HCT116 (cell line): ENCODE measurements around the gene ALDH4A1. TPM values are rescaled to one million over a fixed set of nuclear protein-coding genes. Genes with fewer than 3 reads are reported as not detected.

Experiments
- ATAC-seq: fragments of 200-7000 bp; cut with Tn5 transposase; 2 replicates; pipeline ENCODE4 v1.9.1; 2020; ENCODE audit warnings: mild to moderate bottlenecking, moderate library complexity
- BruUV-seq: library from RNA; stranded (reverse); fragments of 400-500 nt; replicated peaks from 2 replicates; lab custom pipeline; 2021; lab: Mats Ljungman, UMichigan
- CTCF ChIA-PET: fragments of 300-600 bp; sonication (Branson Sonifier 250); formaldehyde crosslinking; loops from one replicate; lab custom pipeline; 2021; ENCODE audit warnings: antibody characterized with exemption; lab: Charles Lee
- POLR2A ChIA-PET: fragments of 300-600, 350-600 bp; sonication (Branson Sonifier 250); formaldehyde crosslinking; loops from one replicate; lab custom pipeline; 2021; ENCODE audit warnings: antibody characterized with exemption; lab: Charles Lee
- RAD21 ChIA-PET, 2 experiments: fragments of 300-600 bp; sonication (Branson Sonifier 250); formaldehyde crosslinking; loops; one replicate each; lab custom pipeline; 2023; ENCODE audit warnings: low total read pairs in 2 of 2; ENCODE audit not compliant: uncharacterized antibody in 2 of 2, unreplicated experiment in 2 of 2, low non-redundant PET in 1 of 2; lab: Charles Lee
- DNase-seq: peaks from one replicate; pipeline ENCODE4 v3.0.0-alpha.2; 2010; ENCODE audit warnings: low read depth, low spot score
- H2AFZ ChIP-seq: fragments of 200-600 bp; shearing (Covaris generic), sonication (generic); 2 replicates; pipeline ENCODE4 v1.6.1; 2017; ENCODE audit warnings: low read depth, mixed run types, mixed read lengths, antibody characterized with exemption, low read length; ENCODE audit not compliant: poor library complexity, severe bottlenecking
- H3K27ac ChIP-seq: 2 replicates; pipeline ENCODE4 v1.5.1; 2012; ENCODE audit warnings: low read depth, low read length
- H3K27me3 ChIP-seq: fragments of 200-600 bp; sonication (generic); 2 replicates; pipeline ENCODE4 v1.6.1; 2016; ENCODE audit warnings: mixed run types, low read length, mixed read lengths; ENCODE audit not compliant: insufficient read depth
- H3K36me3 ChIP-seq, 2 experiments: fragments of 200-500 bp in 1 of 2; fragments of 200-600 bp in 1 of 2; sonication (Bioruptor generic) in 1 of 2; sonication (generic) in 1 of 2; 2 replicates each; pipeline versions ENCODE4 v1.5.1 to v1.6.1; 2014 to 2016; ENCODE audit warnings: low read length in 2 of 2, inconsistent platforms in 1 of 2, mixed read lengths in 1 of 2, mixed run types in 1 of 2; ENCODE audit not compliant: insufficient read depth in 2 of 2, control insufficient read depth in 1 of 2
- H3K4me1 ChIP-seq, 2 experiments: fragments of 200-600 bp in 1 of 2; sonication (generic) in 1 of 2; 2 replicates each; pipeline versions ENCODE4 v1.5.1 to v1.6.1; 2012 to 2017; ENCODE audit warnings: low read length in 2 of 2, inconsistent platforms in 1 of 2, mild to moderate bottlenecking in 1 of 2, mixed read lengths in 1 of 2, mixed run types in 1 of 2, moderate library complexity in 1 of 2; ENCODE audit not compliant: insufficient read depth in 2 of 2, control insufficient read depth in 1 of 2
- H3K4me2 ChIP-seq: fragments of 200-600 bp; sonication (generic); 2 replicates; pipeline ENCODE4 v1.6.1; 2017; ENCODE audit warnings: mixed run types, low read length, mixed read lengths
- H3K4me3 ChIP-seq, 2 experiments: fragments of 200-600 bp in 1 of 2; sonication (generic) in 1 of 2; replicated peaks in 1 of 2; 2 replicates each; pipeline ENCODE4 v1.5.1; 2011 to 2016; ENCODE audit warnings: low read length in 2 of 2, control low read depth in 1 of 2, low read depth in 1 of 2, mild to moderate bottlenecking in 1 of 2, mixed read lengths in 1 of 2, mixed run types in 1 of 2
- H3K79me2 ChIP-seq: fragments of 200-600 bp; sonication (generic); 2 replicates; pipeline ENCODE4 v1.6.1; 2017; ENCODE audit warnings: mild to moderate bottlenecking, mixed run types, low read length, moderate library complexity, mixed read lengths; ENCODE audit not compliant: insufficient read depth
- H3K9ac ChIP-seq: fragments of 200-600 bp; sonication (generic); 2 replicates; pipeline ENCODE4 v1.6.1; 2016; ENCODE audit warnings: low read length, mixed read lengths
- H3K9me2 ChIP-seq: fragments of 200-600 bp; sonication (generic), shearing (Covaris generic); 2 replicates; pipeline ENCODE4 v1.6.1; 2017; ENCODE audit warnings: mixed run types, mild to moderate bottlenecking, moderate library complexity; ENCODE audit not compliant: insufficient read depth
- H3K9me3 ChIP-seq, 2 experiments: fragments of 200-500 bp in 1 of 2; fragments of 200-600 bp in 1 of 2; sonication (Bioruptor generic) in 1 of 2; sonication (generic) in 1 of 2; 2 replicates each; pipeline ENCODE4 v1.6.1; 2014 to 2017; ENCODE audit warnings: low read length in 2 of 2, mixed read lengths in 2 of 2, inconsistent platforms in 1 of 2, low read depth in 1 of 2, mild to moderate bottlenecking in 1 of 2, mixed run types in 1 of 2, moderate library complexity in 1 of 2; ENCODE audit not compliant: control insufficient read depth in 1 of 2, insufficient read depth in 1 of 2
- H4K20me1 ChIP-seq: fragments of 200-600 bp; sonication (generic), shearing (Covaris generic); 2 replicates; pipeline ENCODE4 v1.6.1; 2017; ENCODE audit warnings: mixed run types, mild to moderate bottlenecking, moderate library complexity; ENCODE audit not compliant: insufficient read depth
- CBX3 ChIP-seq: IDR thresholded peaks from 2 replicates; pipeline ENCODE4 v1.6.1; 2012; ENCODE audit warnings: low read depth
- CEBPB ChIP-seq: IDR thresholded peaks from 2 replicates; pipeline ENCODE4 v1.6.1; 2012; ENCODE audit warnings: low read depth
- ELF1 ChIP-seq: IDR thresholded peaks from 2 replicates; pipeline ENCODE4 v1.6.1; 2012; ENCODE audit warnings: low read depth, borderline replicate concordance
- EZH2 ChIP-seq: fragments of 200-600 bp; sonication (generic); IDR thresholded peaks from 2 replicates; pipeline ENCODE4 v1.6.1; 2017; ENCODE audit warnings: antibody characterized with exemption, mixed run types
- FOSL1 ChIP-seq: IDR thresholded peaks from 2 replicates; pipeline ENCODE4 v1.6.1; 2012; ENCODE audit warnings: low read depth
- JUND ChIP-seq: IDR thresholded peaks from 2 replicates; pipeline ENCODE4 v1.6.1; 2012
- POLR2A ChIP-seq: IDR thresholded peaks from 2 replicates; pipeline ENCODE4 v1.7.0; 2011; ENCODE audit warnings: borderline replicate concordance; ENCODE audit not compliant: insufficient read depth, insufficient read length; ENCODE audit errors: extremely low read depth
- POLR2AphosphoS5 ChIP-seq: IDR thresholded peaks from 2 replicates; pipeline ENCODE4 v1.6.1; 2011; ENCODE audit warnings: mild to moderate bottlenecking, low read depth, low read length, moderate library complexity
- SIN3A ChIP-seq: IDR thresholded peaks from 2 replicates; pipeline ENCODE4 v1.6.1; 2012; ENCODE audit warnings: low read depth
- SP1 ChIP-seq: IDR thresholded peaks from 2 replicates; pipeline ENCODE4 v1.6.1; 2012; ENCODE audit warnings: low read depth
- SRF ChIP-seq: IDR thresholded peaks from 2 replicates; pipeline ENCODE4 v1.6.1; 2012; ENCODE audit warnings: low read depth
- TCF7L2 ChIP-seq: IDR thresholded peaks from 2 replicates; pipeline ENCODE4 v1.7.0; 2011; ENCODE audit warnings: borderline replicate concordance, inconsistent platforms; ENCODE audit not compliant: insufficient read depth, insufficient read length; ENCODE audit errors: extremely low read depth
- ZFX ChIP-seq: fragments of 450-650 bp; IDR thresholded peaks from 2 replicates; pipeline ENCODE4 v1.6.1; 2017
- intact Hi-C: fragments of 100-400 bp; cut with micrococcal nuclease; formaldehyde crosslinking; loops from 2 replicates; pipeline ENCODE4 v1.10.0; 2022
- total RNA-seq: library from RNA; stranded (reverse); gene quantifications from one replicate; pipeline ENCODE4 v1.2.1, GENCODE V29; 2021; ENCODE audit not compliant: unreplicated experiment
- TF ChIP-seq, protein P1 (sequence below): IDR thresholded peaks from 2 replicates; pipeline ENCODE4 v1.6.1; 2012
- TF ChIP-seq, protein P2 (sequence below), 3 experiments: fragments of 200-600 bp in 1 of 3; sonication (generic) in 1 of 3; IDR thresholded peaks in 2 of 3; conservative IDR thresholded peaks in 1 of 3; 2 replicates each; pipeline ENCODE4 v1.5.1; 2012 to 2017; ENCODE audit warnings: low read depth in 2 of 3, low read length in 2 of 3, antibody characterized with exemption in 1 of 3, borderline replicate concordance in 1 of 3, control low read depth in 1 of 3, mild to moderate bottlenecking in 1 of 3, mixed read lengths in 1 of 3, mixed run types in 1 of 3, moderate library complexity in 1 of 3; ENCODE audit not compliant: insufficient read depth in 1 of 3
- TF ChIP-seq, protein P3 (sequence below): IDR thresholded peaks from 2 replicates; pipeline ENCODE4 v1.6.1; 2012

ALDH4A1 gene
- total RNA-seq, 1 experiment from 2014 or later: 12.6 TPM

DNA sequence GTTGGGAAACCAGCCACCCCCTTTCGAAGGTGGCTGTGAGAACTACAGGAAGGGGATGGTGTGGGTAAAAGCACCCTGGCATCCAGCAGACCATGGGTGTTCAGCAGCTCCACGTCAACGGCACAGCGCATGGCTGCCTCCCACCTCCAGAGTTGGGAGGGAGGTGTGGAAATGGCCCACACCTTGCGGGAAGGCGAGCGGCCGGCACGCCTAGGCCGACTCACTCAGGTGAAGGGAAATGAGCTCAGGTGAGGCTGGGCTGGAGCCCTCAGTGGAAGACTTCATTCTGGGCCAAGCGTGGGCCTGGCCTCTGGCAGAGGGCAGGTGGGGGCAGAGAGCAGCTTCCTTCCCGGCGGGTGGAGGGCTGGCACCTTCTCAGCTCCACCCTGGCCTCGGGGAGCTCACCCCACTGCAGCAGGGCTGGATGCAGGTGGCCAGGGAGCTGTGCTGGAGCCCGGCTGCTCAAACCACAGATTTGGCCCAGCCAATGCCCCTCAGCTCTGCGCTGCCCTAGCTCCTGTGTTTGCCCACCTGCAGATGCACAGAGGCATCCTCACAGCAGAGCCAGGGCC is 24.8 kb upstream of the ALDH4A1 start:
- Histone ChIP-seq H4K20me1 (no peaks in the 10 kb centered on the region), H3K36me3 (no peaks in the 10 kb centered on the region), H3K4me1 (peaks cover 40 to 86% of the 10 kb centered on the region in 2 experiments), H3K9me3 (no peaks in the 10 kb centered on the region), H3K79me2 (peaks cover 91% of the 10 kb centered on the region), H3K4me3 (peak overlapping the region; percentile 43 to 66), H2AFZ (no peak overlapping the region), H3K9me2 (no peaks in the 10 kb centered on the region), H3K27ac (peak overlapping the region; percentile 97), H3K9ac (peak overlapping the region; percentile 88), H3K27me3 (no peaks in the 10 kb centered on the region), H3K4me2 (peak overlapping the region; percentile 100)
- POLR2A ChIA-PET: interaction anchor here (0.6 to 3.1 kb wide), 6 partner anchors 8 to 281 kb away, joined by 3 to 13 read pairs (median 4); no protein-coding TSS in a partner anchor
- ATAC-seq (peak; percentile 45), DNase-seq (no peak)
- TF ChIP-seq ELF1 (no peak), ZFX (peak; percentile 58; the same call in 1 of the 2 replicates)
- BruUV-seq: TSS peak; percentile 96
- intact Hi-C loops: no loop called here
- CTCF ChIA-PET: interaction anchor here (0.6 to 4.8 kb wide), 6 partner anchors 13 to 282 kb away, joined by 3 to 36 read pairs (median 5); partner anchors contain the start of gene ALDH4A1
- RAD21 ChIA-PET: interaction anchor here (0.6 to 1.0 kb wide), 4 partner anchors 14 to 268 kb away, joined by 3 to 9 read pairs (median 4); no protein-coding TSS in a partner anchor

DNA sequence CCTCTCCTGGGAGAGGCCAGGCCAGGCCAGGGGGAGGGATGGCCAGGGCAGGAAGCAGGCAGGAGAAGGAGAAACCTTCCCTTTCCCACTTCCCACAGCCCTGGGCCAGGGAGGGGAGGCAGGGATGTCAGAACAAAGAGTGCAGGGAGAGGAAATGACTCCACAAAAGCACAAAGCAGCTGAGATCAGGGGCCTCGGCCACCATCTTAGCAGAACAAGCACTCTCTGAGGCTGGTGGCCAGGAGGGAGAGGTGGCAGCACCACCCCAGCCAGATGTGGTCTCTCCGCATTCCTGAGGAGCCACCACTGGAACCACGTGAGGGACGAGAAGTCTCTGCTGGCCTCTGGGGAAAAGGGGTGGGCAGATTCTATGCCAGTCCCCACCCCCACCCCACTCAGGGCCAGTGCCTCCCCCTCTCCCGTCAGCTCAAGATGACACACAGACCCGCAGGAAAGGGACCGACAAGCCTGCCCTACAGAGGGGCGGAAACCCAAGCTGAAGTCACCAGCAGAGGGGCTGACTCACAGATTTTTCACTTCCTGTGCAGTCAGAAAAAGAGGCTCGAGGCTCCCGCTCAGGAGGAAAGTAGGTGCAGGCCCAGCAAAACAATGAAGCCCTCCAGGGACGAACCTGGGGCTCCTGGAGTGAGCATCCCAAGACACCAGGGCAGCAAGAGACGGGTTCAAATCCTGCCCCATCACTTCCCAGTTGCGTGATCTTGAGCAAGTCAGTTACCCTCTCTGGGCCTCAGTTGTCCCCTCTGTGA is 24.1 kb upstream of the ALDH4A1 start:
- intact Hi-C loops: no loop called here
- no peaks in the 10 kb centered on the region for H3K9me2 ChIP-seq
- DNase-seq (peak; percentile 93), ATAC-seq (peak; percentile 93)
- H3K79me2 ChIP-seq: peaks cover 90% of the 10 kb centered on the region
- peak overlapping the region; percentile 43 to 66 for H3K4me3 ChIP-seq
- peak overlapping the region; percentile 88 for H3K9ac ChIP-seq
- TSS peak; percentile 47 for BruUV-seq
- POLR2A ChIA-PET: interaction anchor here (0.6 to 3.1 kb wide), 6 partner anchors 9 to 282 kb away, joined by 3 to 13 read pairs (median 4); no protein-coding TSS in a partner anchor
- TF ChIP-seq FOSL1 (peak; percentile 85), TCF7L2 (peak; percentile 86), SP1 (peak; percentile 89), SIN3A (peak; percentile 84), ELF1 (no peak), EZH2 (no peak), CBX3 (no peak; the same call in 1 of the 2 replicates), CEBPB (no peak), POLR2A (peak; percentile 48), ZFX (0 out of 2 replicates have a peak, but pooled peaks have one; percentile 66), JUND (peak; percentile 87), SRF (no peak; the same call in 1 of the 2 replicates), POLR2AphosphoS5 (peak; percentile 84)
- TF ChIP-seq, protein P1, sequence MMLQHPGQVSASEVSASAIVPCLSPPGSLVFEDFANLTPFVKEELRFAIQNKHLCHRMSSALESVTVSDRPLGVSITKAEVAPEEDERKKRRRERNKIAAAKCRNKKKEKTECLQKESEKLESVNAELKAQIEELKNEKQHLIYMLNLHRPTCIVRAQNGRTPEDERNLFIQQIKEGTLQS: no peak
- TF ChIP-seq, protein P2, sequence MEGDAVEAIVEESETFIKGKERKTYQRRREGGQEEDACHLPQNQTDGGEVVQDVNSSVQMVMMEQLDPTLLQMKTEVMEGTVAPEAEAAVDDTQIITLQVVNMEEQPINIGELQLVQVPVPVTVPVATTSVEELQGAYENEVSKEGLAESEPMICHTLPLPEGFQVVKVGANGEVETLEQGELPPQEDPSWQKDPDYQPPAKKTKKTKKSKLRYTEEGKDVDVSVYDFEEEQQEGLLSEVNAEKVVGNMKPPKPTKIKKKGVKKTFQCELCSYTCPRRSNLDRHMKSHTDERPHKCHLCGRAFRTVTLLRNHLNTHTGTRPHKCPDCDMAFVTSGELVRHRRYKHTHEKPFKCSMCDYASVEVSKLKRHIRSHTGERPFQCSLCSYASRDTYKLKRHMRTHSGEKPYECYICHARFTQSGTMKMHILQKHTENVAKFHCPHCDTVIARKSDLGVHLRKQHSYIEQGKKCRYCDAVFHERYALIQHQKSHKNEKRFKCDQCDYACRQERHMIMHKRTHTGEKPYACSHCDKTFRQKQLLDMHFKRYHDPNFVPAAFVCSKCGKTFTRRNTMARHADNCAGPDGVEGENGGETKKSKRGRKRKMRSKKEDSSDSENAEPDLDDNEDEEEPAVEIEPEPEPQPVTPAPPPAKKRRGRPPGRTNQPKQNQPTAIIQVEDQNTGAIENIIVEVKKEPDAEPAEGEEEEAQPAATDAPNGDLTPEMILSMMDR (IDR thresholded peaks at IDR 0.05 in 2 of 3, conservative IDR thresholded peaks at IDR 0.05 in 1 of 3; ENCODE audit: borderline replicate concordance in 1 of 3, insufficient read depth in 1 of 3, low read depth in 2 of 3, low read length in 2 of 3): no peak
- TF ChIP-seq, protein P3, sequence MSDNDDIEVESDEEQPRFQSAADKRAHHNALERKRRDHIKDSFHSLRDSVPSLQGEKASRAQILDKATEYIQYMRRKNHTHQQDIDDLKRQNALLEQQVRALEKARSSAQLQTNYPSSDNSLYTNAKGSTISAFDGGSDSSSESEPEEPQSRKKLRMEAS: peak; percentile 69
- H3K9me3 ChIP-seq: no peaks in the 10 kb centered on the region
- H2AFZ ChIP-seq: no peak overlapping the region
- RAD21 ChIA-PET: interaction anchor here (0.6 to 1.0 kb wide), 5 partner anchors 9 to 269 kb away, joined by 3 to 9 read pairs (median 3); no protein-coding TSS in a partner anchor
- peak overlapping the region; percentile 97 for H3K27ac ChIP-seq
- no peaks in the 10 kb centered on the region for H4K20me1 ChIP-seq
- peaks cover 42 to 85% of the 10 kb centered on the region in 2 experiments for H3K4me1 ChIP-seq
- H3K36me3 ChIP-seq: no peaks in the 10 kb centered on the region
- H3K27me3 ChIP-seq: no peaks in the 10 kb centered on the region
- H3K4me2 ChIP-seq: peak overlapping the region; percentile 100
- CTCF ChIA-PET: interaction anchor here (0.6 to 4.8 kb wide), 6 partner anchors 13 to 282 kb away, joined by 3 to 36 read pairs (median 5); partner anchors contain the start of gene ALDH4A1
